Keratinocyte (primary cell): ENCODE measurements around the gene CNTNAP1. TPM values are rescaled to one million over a fixed set of nuclear protein-coding genes. Genes with fewer than 3 reads are reported as not detected.

Source experiments
- DNase-seq: peaks from one replicate; pipeline ENCODE4 v3.0.0-alpha.2; 2011; ENCODE audit warnings: low read depth, missing footprints, low spot score
- FAIRE-seq: peaks from 2 replicates; lab custom pipeline; 2011; peaks lifted over from hg19 to GRCh38; lab: Jason Lieb, UNC
- H2AFZ ChIP-seq: 2 replicates; pipeline ENCODE4 v1.6.0; 2012; ENCODE audit warnings: low read length, control low read depth, inconsistent platforms; ENCODE audit not compliant: control insufficient read depth
- H3K27ac ChIP-seq: 2 replicates; pipeline ENCODE4 v1.5.1; 2011; ENCODE audit warnings: low read length; ENCODE audit not compliant: control insufficient read depth, insufficient read depth
- H3K27me3 ChIP-seq: 3 replicates; pipeline ENCODE4 v1.6.0; 2011; ENCODE audit warnings: low read length; ENCODE audit not compliant: control insufficient read depth, insufficient read depth; ENCODE audit errors: extremely low read depth
- H3K36me3 ChIP-seq, 2 experiments: 2 replicates in 1 of 2; 3 replicates in 1 of 2; pipeline ENCODE4 v1.5.1; 2011; ENCODE audit warnings: low read length in 2 of 2, mild to moderate bottlenecking in 1 of 2; ENCODE audit not compliant: control insufficient read depth in 2 of 2, insufficient read depth in 2 of 2; ENCODE audit errors: extremely low read depth in 1 of 2
- H3K4me1 ChIP-seq: 3 replicates; pipeline ENCODE4 v1.5.1; 2011; ENCODE audit warnings: low read length; ENCODE audit not compliant: control insufficient read depth, insufficient read depth; ENCODE audit errors: extremely low read depth
- H3K4me2 ChIP-seq: 3 replicates; pipeline ENCODE4 v1.6.0; 2011; ENCODE audit warnings: low read depth, low read length; ENCODE audit not compliant: control insufficient read depth, insufficient read depth; ENCODE audit errors: extremely low read depth
- H3K4me3 ChIP-seq, 3 experiments: fragments of 200-600 bp in 1 of 3; sonication (generic) in 1 of 3; 2 replicates in 2 of 3; 3 replicates in 1 of 3; pipeline ENCODE4 v1.5.1; 2011 to 2016; ENCODE audit warnings: low read length in 3 of 3, mild to moderate bottlenecking in 3 of 3, control low read depth in 2 of 3, inconsistent platforms in 1 of 3, low read depth in 1 of 3, mixed read lengths in 1 of 3, mixed run types in 1 of 3, moderate library complexity in 1 of 3; ENCODE audit not compliant: control insufficient read depth in 2 of 3, insufficient read depth in 2 of 3; ENCODE audit errors: extremely low read depth in 1 of 3
- H3K79me2 ChIP-seq: 2 replicates; pipeline ENCODE4 v1.6.0; 2012; ENCODE audit warnings: low read length; ENCODE audit not compliant: control insufficient read depth, insufficient read depth
- H3K9ac ChIP-seq: 3 replicates; pipeline ENCODE4 v1.6.0; 2011; ENCODE audit warnings: low read length; ENCODE audit not compliant: control insufficient read depth, insufficient read depth; ENCODE audit errors: extremely low read depth
- H3K9me1 ChIP-seq: 3 replicates; pipeline ENCODE4 v1.6.0; 2011; ENCODE audit warnings: low read length; ENCODE audit not compliant: control insufficient read depth, insufficient read depth; ENCODE audit errors: extremely low read depth
- H3K9me3 ChIP-seq: 2 replicates; pipeline ENCODE4 v1.5.1; 2012; ENCODE audit warnings: low read depth, low read length; ENCODE audit not compliant: control insufficient read depth
- H4K20me1 ChIP-seq: 3 replicates; pipeline ENCODE4 v1.6.0; 2011; ENCODE audit warnings: low read length; ENCODE audit not compliant: control insufficient read depth, insufficient read depth; ENCODE audit errors: extremely low read depth
- CTCF ChIP-seq, 3 experiments: IDR thresholded peaks in 1 of 3; conservative IDR thresholded peaks in 1 of 3; optimal IDR thresholded peaks in 1 of 3; 2 replicates in 2 of 3; 3 replicates in 1 of 3; pipeline versions ENCODE3 to v1.5.1; 2011; ENCODE audit warnings: low read length in 3 of 3, mild to moderate bottlenecking in 3 of 3, moderate library complexity in 2 of 3, control low read depth in 1 of 3, inconsistent platforms in 1 of 3; ENCODE audit not compliant: insufficient read depth in 2 of 3; ENCODE audit errors: extremely low read depth in 1 of 3
- EZH2 ChIP-seq: IDR thresholded peaks from one replicate; pipeline ENCODE4 v1.6.1; 2012; ENCODE audit warnings: inconsistent platforms, mild to moderate bottlenecking, low read length, moderate library complexity
- dilution Hi-C: fragments of 300-500 bp; cut with MboI; formaldehyde crosslinking; loops from one replicate; pipeline ENCODE4 v1.7.0; 2020; ENCODE audit warnings: low sequenced_read_pairs; ENCODE audit not compliant: extremely low pct_ligation_motif_present
- polyA plus RNA-seq, 5 experiments: library from polyadenylated mRNA; depleted of rRNA in 3 of 5; stranded (reverse) in 3 of 5; stranded (forward) in 1 of 5; unstranded in 1 of 5; fragments of >200 nt; gene quantifications; 1 replicate in 1 of 5; 2 replicates in 3 of 5; 3 replicates in 1 of 5; pipeline versions ENCODE4 v1.2.1 to v1.2.3, GENCODE V29; 2011 to 2012; ENCODE audit warnings: missing spikeins in 2 of 5, low read depth in 1 of 5, low replicate concordance in 1 of 5
- small RNA-seq, 3 experiments: library from RNA; depleted of rRNA; stranded (forward); fragments of <200 nt; gene quantifications; one replicate each; pipeline ENCODE3, GENCODE V24; 2012; ENCODE audit warnings: low read depth in 3 of 3, low replicate concordance in 1 of 3; ENCODE audit not compliant: insufficient read length in 3 of 3

CNTNAP1 gene
- polyA plus RNA-seq, 1 donor (not counting 4 experiments of a cell fraction or from before 2014, with no cell fraction given): 0.71 TPM

GRCh38 chr17:42748908-42749798 lies 66.8 kb downstream of the CNTNAP1 start:
- no peak for TF ChIP-seq CTCF (optimal IDR thresholded peaks at IDR 0.05 in 1 of 3, IDR thresholded peaks at IDR 0.05 in 1 of 3, conservative IDR thresholded peaks at IDR 0.05 in 1 of 3; ENCODE audit: extremely low read depth in 1 of 3, insufficient read depth in 2 of 3, low read length in 3 of 3)
- TF ChIP-seq EZH2: no peak
- Histone ChIP-seq H3K27me3 (no peaks in the 10 kb centered on the region), H3K4me2 (no peak overlapping the region), H3K79me2 (no peaks in the 10 kb centered on the region), H2AFZ (no peak overlapping the region), H3K9me1 (no peaks in the 10 kb centered on the region), H3K27ac (no peak overlapping the region), H4K20me1 (no peaks in the 10 kb centered on the region), H3K4me1 (peaks cover 1% of the 10 kb centered on the region), H3K9ac (no peak overlapping the region), H3K36me3 (no peaks in the 10 kb centered on the region), H3K4me3 (no peak overlapping the region), H3K9me3 (no peaks in the 10 kb centered on the region)
- DNase-seq: no peak
- dilution Hi-C loops: no loop called here
- FAIRE-seq: no peak

Small RNA genes lying within 50 kb of the gene (small RNA-seq; reads per million reads assigned to genes)
- 0 reads per million in 3 experiments for gene MIR6780A

Other genes with a start within 250 kb of the CNTNAP1 start
- gene ATP6V0A1, start 223.7 kb upstream of the CNTNAP1 start, polyA plus RNA-seq: 24.0 to 43.7 TPM (median 41.9 TPM) in 3 replicates
- gene NAGLU, start 146.3 kb upstream of the CNTNAP1 start, polyA plus RNA-seq: 6.9 to 13.1 TPM (median 10.8 TPM) in 3 replicates
- 3.6 to 14.7 TPM (median 5.3 TPM) in 3 replicates for gene HSD17B1, start 129.6 kb upstream of the CNTNAP1 start, polyA plus RNA-seq
- 25.9 to 49.8 TPM (median 26.2 TPM) in 3 replicates for gene COASY, start 120.4 kb upstream of the CNTNAP1 start, polyA plus RNA-seq
- 39.2 to 45.1 TPM (median 39.5 TPM) in 3 replicates for gene MLX, start 115.4 kb upstream of the CNTNAP1 start, polyA plus RNA-seq
- 2.4 to 7.8 TPM (median 7.7 TPM) in 3 replicates for gene PSMC3IP, start 104.8 kb upstream of the CNTNAP1 start, polyA plus RNA-seq
- 25.2 to 49.5 TPM (median 32.5 TPM) in 3 replicates for gene RETREG3, start 73.2 kb upstream of the CNTNAP1 start, polyA plus RNA-seq
- gene TUBG1, start 72.8 kb upstream of the CNTNAP1 start, polyA plus RNA-seq: 35.1 to 141 TPM (median 54.8 TPM) in 3 replicates
- gene TUBG2, start 23.2 kb upstream of the CNTNAP1 start, polyA plus RNA-seq: 13.5 to 17.8 TPM (median 14.5 TPM) in 3 replicates
- gene PLEKHH3, start 5.5 kb upstream of the CNTNAP1 start, polyA plus RNA-seq: 3.1 to 10.7 TPM (median 4.9 TPM) in 3 replicates
- gene CCR10, start 688 bp upstream of the CNTNAP1 start, polyA plus RNA-seq: 0.02 to 0.05 TPM (median 0.03 TPM) in 3 replicates
- gene EZH1, start 62.5 kb downstream of the CNTNAP1 start, polyA plus RNA-seq: 13.6 to 18.4 TPM (median 18.3 TPM) in 3 replicates
- 0.19 TPM in 1 of 3 replicates, not detected in the others for gene RAMP2, start 78.7 kb downstream of the CNTNAP1 start, polyA plus RNA-seq
- 122 to 141 TPM (median 133 TPM) in 3 replicates for gene VPS25, start 90.9 kb downstream of the CNTNAP1 start, polyA plus RNA-seq
- 0.03 to 0.10 TPM (median 0.04 TPM) in 3 replicates for gene WNK4, start 98.1 kb downstream of the CNTNAP1 start, polyA plus RNA-seq
- 83.6 to 97.8 TPM (median 92.4 TPM) in 3 replicates for gene COA3, start 116.2 kb downstream of the CNTNAP1 start, polyA plus RNA-seq
- gene CNTD1, start 116.3 kb downstream of the CNTNAP1 start, polyA plus RNA-seq: not detected in 3 replicates
- gene BECN1, start 141.8 kb downstream of the CNTNAP1 start, polyA plus RNA-seq: 71.6 to 94.2 TPM (median 89.8 TPM) in 3 replicates
- gene PSME3, start 150.9 kb downstream of the CNTNAP1 start, polyA plus RNA-seq: 108 to 257 TPM (median 190 TPM) in 3 replicates
- 0.73 to 1.5 TPM (median 0.94 TPM) in 3 replicates for gene AOC2, start 162.0 kb downstream of the CNTNAP1 start, polyA plus RNA-seq
- 0.18 to 0.30 TPM (median 0.22 TPM) in 3 replicates for gene AOC3, start 168.7 kb downstream of the CNTNAP1 start, polyA plus RNA-seq
- not detected in 3 replicates for gene G6PC1, start 218.3 kb downstream of the CNTNAP1 start, polyA plus RNA-seq